ENCODE measurements around the gene RLF. TPM values are rescaled to one million over a fixed set of nuclear protein-coding genes. Genes with fewer than 3 reads are reported as not detected.
"Not testable (repeated sequence)": the region's sequence is repeated elsewhere in the genome, so short reads cannot be mapped to it uniquely, and the experiment has no call there.

RLF gene
- total RNA-seq, 1 donor from 2014 or later, result 29.2 TPM

- H3K4me3 ChIP-seq (ENCODE audit: low read length in 3 of 3); H3K4me1 ChIP-seq (ENCODE audit: control insufficient read depth in 3 of 3, insufficient read depth in 3 of 3, low read length in 3 of 3); H3K9ac ChIP-seq (ENCODE audit: low read depth in 1 of 3, low read length in 3 of 3); H3K27me3 ChIP-seq (ENCODE audit: control insufficient read depth in 3 of 3, insufficient read depth in 3 of 3, low read length in 3 of 3); H3K9me3 ChIP-seq (ENCODE audit: control insufficient read depth in 3 of 3, low read length in 3 of 3); H3K27ac ChIP-seq (ENCODE audit: low read depth, low read length): not testable (repeated sequence)
- H3K36me3 ChIP-seq (ENCODE audit: control insufficient read depth in 3 of 3, insufficient read depth in 3 of 3, low read length in 3 of 3), result peaks cover 0 to 24% (median 18%) of the 10 kb centered on the region in 3 donors
These were observed 33.5 kb downstream of the RLF start for GRCh38 chr1:40194639-40195038.

GRCh38 chr1:40197656-40198055 lies 36.5 kb downstream of the RLF start:
- H3K4me1 ChIP-seq (ENCODE audit: control insufficient read depth in 3 of 3, insufficient read depth in 3 of 3, low read length in 3 of 3), result no peaks in the 10 kb centered on the region
- H3K27ac ChIP-seq (ENCODE audit: low read depth, low read length), result no peak overlapping the region
- no peak overlapping the region for H3K9ac ChIP-seq (ENCODE audit: low read depth in 1 of 3, low read length in 3 of 3)
- no peaks in the 10 kb centered on the region for H3K9me3 ChIP-seq (ENCODE audit: control insufficient read depth in 3 of 3, low read length in 3 of 3)
- H3K4me3 ChIP-seq (ENCODE audit: low read length in 3 of 3), result no peak overlapping the region
- H3K36me3 ChIP-seq (ENCODE audit: control insufficient read depth in 3 of 3, insufficient read depth in 3 of 3, low read length in 3 of 3), result peaks cover 0 to 7% (median 6%) of the 10 kb centered on the region in 3 donors
- no peaks in the 10 kb centered on the region for H3K27me3 ChIP-seq (ENCODE audit: control insufficient read depth in 3 of 3, insufficient read depth in 3 of 3, low read length in 3 of 3)

GRCh38 chr1:40199126-40199525 lies 37.9 kb downstream of the RLF start:
- Histone ChIP-seq H3K36me3 (ENCODE audit: control insufficient read depth in 3 of 3, insufficient read depth in 3 of 3, low read length in 3 of 3) (peaks cover 0 to 7% (median 6%) of the 10 kb centered on the region in 3 donors), H3K27ac (ENCODE audit: low read depth, low read length) (no peak overlapping the region), H3K4me1 (ENCODE audit: control insufficient read depth in 3 of 3, insufficient read depth in 3 of 3, low read length in 3 of 3) (no peaks in the 10 kb centered on the region)

GRCh38 chr1:40204856-40205255 lies 43.7 kb downstream of the RLF start:
- no peak overlapping the region for H3K27ac ChIP-seq (ENCODE audit: low read depth, low read length)
- no peaks in the 10 kb centered on the region for H3K9me3 ChIP-seq (ENCODE audit: control insufficient read depth in 3 of 3, low read length in 3 of 3)
- H3K9ac ChIP-seq (ENCODE audit: low read depth in 1 of 3, low read length in 3 of 3), result no peak overlapping the region
- H3K36me3 ChIP-seq (ENCODE audit: control insufficient read depth in 3 of 3, insufficient read depth in 3 of 3, low read length in 3 of 3), result peaks cover 0 to 6% (median 4%) of the 10 kb centered on the region in 3 donors
- H3K4me1 ChIP-seq (ENCODE audit: control insufficient read depth in 3 of 3, insufficient read depth in 3 of 3, low read length in 3 of 3), result no peaks in the 10 kb centered on the region
- no peaks in the 10 kb centered on the region for H3K27me3 ChIP-seq (ENCODE audit: control insufficient read depth in 3 of 3, insufficient read depth in 3 of 3, low read length in 3 of 3)
- no peak overlapping the region for H3K4me3 ChIP-seq (ENCODE audit: low read length in 3 of 3)

More at GRCh38 chr1:40199126-40199525, 37.9 kb downstream of the RLF start:
- Histone ChIP-seq H3K9me3 (ENCODE audit: control insufficient read depth in 3 of 3, low read length in 3 of 3) (no peaks in the 10 kb centered on the region), H3K27me3 (ENCODE audit: control insufficient read depth in 3 of 3, insufficient read depth in 3 of 3, low read length in 3 of 3) (no peaks in the 10 kb centered on the region), H3K4me3 (ENCODE audit: low read length in 3 of 3) (no peak overlapping the region), H3K9ac (ENCODE audit: low read depth in 1 of 3, low read length in 3 of 3) (no peak overlapping the region)

- Histone ChIP-seq H3K27me3 (ENCODE audit: control insufficient read depth in 3 of 3, insufficient read depth in 3 of 3, low read length in 3 of 3) (no peaks in the 10 kb centered on the region), H3K36me3 (ENCODE audit: control insufficient read depth in 3 of 3, insufficient read depth in 3 of 3, low read length in 3 of 3) (peaks cover 4 to 5% (median 4%) of the 10 kb centered on the region in 3 donors), H3K9ac (ENCODE audit: low read depth in 1 of 3, low read length in 3 of 3) (no peak overlapping the region), H3K9me3 (ENCODE audit: control insufficient read depth in 3 of 3, low read length in 3 of 3) (no peaks in the 10 kb centered on the region), H3K4me3 (ENCODE audit: low read length in 3 of 3) (no peak overlapping the region), H3K27ac (ENCODE audit: low read depth, low read length) (no peak overlapping the region), H3K4me1 (ENCODE audit: control insufficient read depth in 3 of 3, insufficient read depth in 3 of 3, low read length in 3 of 3) (peaks cover 0 to 3% (median 0%) of the 10 kb centered on the region in 3 donors)
These were observed 49.5 kb downstream of the RLF start for GRCh38 chr1:40210511-40211204.

- no peaks in the 10 kb centered on the region for H3K4me1 ChIP-seq (ENCODE audit: control insufficient read depth in 3 of 3, insufficient read depth in 3 of 3, low read length in 3 of 3)
- no peaks in the 10 kb centered on the region for H3K9me3 ChIP-seq (ENCODE audit: control insufficient read depth in 3 of 3, low read length in 3 of 3)
- no peak overlapping the region for H3K27ac ChIP-seq (ENCODE audit: low read depth, low read length)
- H3K27me3 ChIP-seq (ENCODE audit: control insufficient read depth in 3 of 3, insufficient read depth in 3 of 3, low read length in 3 of 3), result no peaks in the 10 kb centered on the region
- H3K36me3 ChIP-seq (ENCODE audit: control insufficient read depth in 3 of 3, insufficient read depth in 3 of 3, low read length in 3 of 3), result peaks cover 4 to 7% (median 4%) of the 10 kb centered on the region in 3 donors
- H3K4me3 ChIP-seq (ENCODE audit: low read length in 3 of 3), result no peak overlapping the region
- no peak overlapping the region for H3K9ac ChIP-seq (ENCODE audit: low read depth in 1 of 3, low read length in 3 of 3)
These were observed 57.1 kb downstream of the RLF start for GRCh38 chr1:40218333-40218732.

GRCh38 chr1:40221471-40221905 lies 60.3 kb downstream of the RLF start:
- not testable (repeated sequence) for H3K36me3 ChIP-seq (ENCODE audit: control insufficient read depth in 3 of 3, insufficient read depth in 3 of 3, low read length in 3 of 3)

GRCh38 chr1:40221977-40222772 lies 61.0 kb downstream of the RLF start:
- no peaks in the 10 kb centered on the region for H3K4me1 ChIP-seq (ENCODE audit: control insufficient read depth in 3 of 3, insufficient read depth in 3 of 3, low read length in 3 of 3)
- no peak overlapping the region for H3K4me3 ChIP-seq (ENCODE audit: low read length in 3 of 3)
- no peak overlapping the region for H3K27ac ChIP-seq (ENCODE audit: low read depth, low read length)
- H3K9me3 ChIP-seq (ENCODE audit: control insufficient read depth in 3 of 3, low read length in 3 of 3), result no peaks in the 10 kb centered on the region
- no peaks in the 10 kb centered on the region for H3K27me3 ChIP-seq (ENCODE audit: control insufficient read depth in 3 of 3, insufficient read depth in 3 of 3, low read length in 3 of 3)
- peaks cover 0 to 8% (median 4%) of the 10 kb centered on the region in 3 donors for H3K36me3 ChIP-seq (ENCODE audit: control insufficient read depth in 3 of 3, insufficient read depth in 3 of 3, low read length in 3 of 3)
- H3K9ac ChIP-seq (ENCODE audit: low read depth in 1 of 3, low read length in 3 of 3), result no peak overlapping the region

More at GRCh38 chr1:40221471-40221905, 60.3 kb downstream of the RLF start:
- H3K27me3 ChIP-seq (ENCODE audit: control insufficient read depth in 3 of 3, insufficient read depth in 3 of 3, low read length in 3 of 3); H3K9me3 ChIP-seq (ENCODE audit: control insufficient read depth in 3 of 3, low read length in 3 of 3); H3K9ac ChIP-seq (ENCODE audit: low read depth in 1 of 3, low read length in 3 of 3); H3K27ac ChIP-seq (ENCODE audit: low read depth, low read length); H3K4me3 ChIP-seq (ENCODE audit: low read length in 3 of 3); H3K4me1 ChIP-seq (ENCODE audit: control insufficient read depth in 3 of 3, insufficient read depth in 3 of 3, low read length in 3 of 3): not testable (repeated sequence)

GRCh38 chr1:40224040-40224439 lies 62.9 kb downstream of the RLF start:
- no peaks in the 10 kb centered on the region for H3K27me3 ChIP-seq (ENCODE audit: control insufficient read depth in 3 of 3, insufficient read depth in 3 of 3, low read length in 3 of 3)
- no peaks in the 10 kb centered on the region for H3K4me1 ChIP-seq (ENCODE audit: control insufficient read depth in 3 of 3, insufficient read depth in 3 of 3, low read length in 3 of 3)
- H3K9ac ChIP-seq (ENCODE audit: low read depth in 1 of 3, low read length in 3 of 3), result no peak overlapping the region
- H3K4me3 ChIP-seq (ENCODE audit: low read length in 3 of 3), result no peak overlapping the region
- no peak overlapping the region for H3K27ac ChIP-seq (ENCODE audit: low read depth, low read length)
- peaks cover 0 to 13% (median 0%) of the 10 kb centered on the region in 3 donors for H3K36me3 ChIP-seq (ENCODE audit: control insufficient read depth in 3 of 3, insufficient read depth in 3 of 3, low read length in 3 of 3)
- no peaks in the 10 kb centered on the region for H3K9me3 ChIP-seq (ENCODE audit: control insufficient read depth in 3 of 3, low read length in 3 of 3)

GRCh38 chr1:40226192-40226591 lies 65.0 kb downstream of the RLF start:
- Histone ChIP-seq H3K27ac (ENCODE audit: low read depth, low read length) (no peak overlapping the region), H3K27me3 (ENCODE audit: control insufficient read depth in 3 of 3, insufficient read depth in 3 of 3, low read length in 3 of 3) (no peaks in the 10 kb centered on the region), H3K9me3 (ENCODE audit: control insufficient read depth in 3 of 3, low read length in 3 of 3) (no peaks in the 10 kb centered on the region), H3K4me1 (ENCODE audit: control insufficient read depth in 3 of 3, insufficient read depth in 3 of 3, low read length in 3 of 3) (no peaks in the 10 kb centered on the region), H3K9ac (ENCODE audit: low read depth in 1 of 3, low read length in 3 of 3) (no peak overlapping the region), H3K4me3 (ENCODE audit: low read length in 3 of 3) (no peak overlapping the region), H3K36me3 (ENCODE audit: control insufficient read depth in 3 of 3, insufficient read depth in 3 of 3, low read length in 3 of 3) (peaks cover 0 to 13% (median 4%) of the 10 kb centered on the region in 3 donors)
